SK-MEL-5 (cell line): ENCODE measurements around the gene SUMO4. TPM values are rescaled to one million over a fixed set of nuclear protein-coding genes. Genes with fewer than 3 reads are reported as not detected.
"Not testable (repeated sequence)": the region's sequence is repeated elsewhere in the genome, so short reads cannot be mapped to it uniquely, and the experiment has no call there.

Experiments
- DNase-seq: peaks from one replicate; pipeline ENCODE4 v3.0.0-alpha.2; 2016; ENCODE audit warnings: low read depth, low spot score
- in situ Hi-C: cut with HindIII; loops from 2 replicates; pipeline ENCODE4 v1.10.0; 2016; ENCODE audit warnings: low sequenced_read_pairs, high pct_unique_total_duplicates, low pct_unique_long_range_greater_than_20kb
- total RNA-seq: library from RNA; depleted of rRNA; stranded (reverse); fragments of >200 nt; shearing (Covaris generic); gene quantifications from 2 replicates; pipeline ENCODE4 v1.2.3, GENCODE V29; 2014; rRNA removed

SUMO4 gene
- total RNA-seq, 1 experiment from 2014 or later: not detected

GRCh38 chr6:149443411-149444181 lies 43.5 kb downstream of the SUMO4 start:
- in situ Hi-C loops: no loop called here

GRCh38 chr6:149444360-149445094 lies 44.5 kb downstream of the SUMO4 start:
- in situ Hi-C loops, DNase-seq: not testable (repeated sequence)

More at GRCh38 chr6:149443411-149444181, 43.5 kb downstream of the SUMO4 start:
- no peak for DNase-seq

GRCh38 chr6:149445095-149445466 lies 45.0 kb downstream of the SUMO4 start:
- in situ Hi-C loops: no loop called here
- no peak for DNase-seq

GRCh38 chr6:149445573-149445972 lies 45.5 kb downstream of the SUMO4 start:
- no peak for DNase-seq
- in situ Hi-C loops: no loop called here

- no peak for DNase-seq
- in situ Hi-C loops: no loop called here
These were observed 46.8 kb downstream of the SUMO4 start for GRCh38 chr6:149446791-149447376.

GRCh38 chr6:149448821-149449453 lies 48.9 kb downstream of the SUMO4 start:
- DNase-seq: no peak
- in situ Hi-C loops: no loop called here

GRCh38 chr6:149449831-149450678 lies 50.0 kb downstream of the SUMO4 start:
- in situ Hi-C loops: no loop called here
- DNase-seq: no peak

Other genes with a start within 250 kb of the SUMO4 start
- 12.4 and 16.6 TPM in 2 replicates for gene TAB2, start 82.5 kb upstream of the SUMO4 start, total RNA-seq
- 0.13 TPM in 1 of 2 replicates, not detected in the other for gene ZC3H12D, start 84.8 kb downstream of the SUMO4 start, total RNA-seq
- gene PPIL4, start 145.8 kb downstream of the SUMO4 start, total RNA-seq: 21.3 and 22.0 TPM in 2 replicates
- 28.1 and 29.0 TPM in 2 replicates for gene GINM1, start 166.1 kb downstream of the SUMO4 start, total RNA-seq
- 20.8 and 21.2 TPM in 2 replicates for gene KATNA1, start 248.5 kb downstream of the SUMO4 start, total RNA-seq